Smooth muscle cell (in vitro differentiated cells): ENCODE results near the gene HMOX1. TPM values are rescaled to one million over a fixed set of nuclear protein-coding genes. Genes with fewer than 3 reads are reported as not detected.

Experiments used
- DNase-seq: peaks from one replicate; lab custom pipeline; 2025; ENCODE audit not compliant: unreplicated experiment; lab: John Stamatoyannopoulos, UW
- H2AFZ ChIP-seq: fragments of 200-600 bp; sonication (generic); 2 replicates; pipeline ENCODE4 v1.6.0; 2016; ENCODE audit warnings: antibody characterized with exemption, low read depth, mild to moderate bottlenecking
- H3F3A ChIP-seq: fragments of 200-600 bp; sonication (generic); 2 replicates; pipeline ENCODE4 v1.6.0; 2017; ENCODE audit warnings: antibody characterized with exemption, low read depth
- H3K27ac ChIP-seq: fragments of 200-600 bp; sonication (generic); 2 replicates; pipeline ENCODE4 v1.5.1; 2016; ENCODE audit warnings: low read depth, mild to moderate bottlenecking
- H3K27me3 ChIP-seq: fragments of 200-600 bp; sonication (generic); 2 replicates; pipeline ENCODE4 v1.6.1; 2016; ENCODE audit warnings: low read depth, mild to moderate bottlenecking
- H3K36me3 ChIP-seq: fragments of 200-600 bp; sonication (generic); 2 replicates; pipeline ENCODE4 v1.5.1; 2016; ENCODE audit warnings: low read depth
- H3K4me1 ChIP-seq: fragments of 200-600 bp; sonication (generic); 2 replicates; pipeline ENCODE4 v1.5.1; 2016; ENCODE audit warnings: low read depth
- H3K4me2 ChIP-seq: fragments of 200-600 bp; sonication (generic); 2 replicates; pipeline ENCODE4 v1.6.0; 2016; ENCODE audit warnings: mild to moderate bottlenecking
- H3K4me3 ChIP-seq: fragments of 200-600 bp; sonication (generic); 2 replicates; pipeline ENCODE4 v1.5.1; 2016; ENCODE audit warnings: mild to moderate bottlenecking
- H3K79me2 ChIP-seq: fragments of 200-600 bp; sonication (generic); 2 replicates; pipeline ENCODE4 v1.6.0; 2016; ENCODE audit warnings: low read depth, mild to moderate bottlenecking
- H3K9ac ChIP-seq: fragments of 200-600 bp; sonication (generic); 2 replicates; pipeline ENCODE4 v1.6.0; 2016; ENCODE audit warnings: low read depth
- H3K9me3 ChIP-seq: fragments of 200-600 bp; sonication (generic); replicated peaks from 2 replicates; pipeline ENCODE4 v1.5.1; 2016; ENCODE audit warnings: low read depth
- H4K20me1 ChIP-seq: fragments of 200-600 bp; sonication (generic); 2 replicates; pipeline ENCODE4 v1.6.0; 2016; ENCODE audit warnings: low read depth
- WGBS: methylation state at CpG from one replicate; pipeline ENCODE4 v1.1.7; 2016; ENCODE audit warnings: low lambda C conversion rate; 5-methylcytosine and 5-hydroxymethylcytosine counted together
- polyA plus RNA-seq: library from polyadenylated mRNA; unstranded; fragments of >200 nt; fragmentation: Nextera tagmentation; extraction: Ambion mirVana; gene quantifications from 2 replicates; pipeline ENCODE4 v1.2.1, GENCODE V29; 2016
- total RNA-seq: library from RNA; depleted of rRNA; stranded (reverse); fragments of >200 nt; gene quantifications from 2 replicates; pipeline ENCODE4 v1.2.3, GENCODE V29; 2014
- TF ChIP-seq, protein P1 (sequence below): fragments of 200-600 bp; sonication (generic); IDR thresholded peaks from 2 replicates; pipeline ENCODE4 v1.5.1; 2017; ENCODE audit warnings: borderline replicate concordance, mild to moderate bottlenecking, antibody characterized with exemption; ENCODE audit not compliant: insufficient read depth, poor library complexity, severe bottlenecking

HMOX1 gene
- total and polyA plus RNA-seq, 2 experiments from 2014 or later = 7.7 to 13.7 TPM

DNA sequence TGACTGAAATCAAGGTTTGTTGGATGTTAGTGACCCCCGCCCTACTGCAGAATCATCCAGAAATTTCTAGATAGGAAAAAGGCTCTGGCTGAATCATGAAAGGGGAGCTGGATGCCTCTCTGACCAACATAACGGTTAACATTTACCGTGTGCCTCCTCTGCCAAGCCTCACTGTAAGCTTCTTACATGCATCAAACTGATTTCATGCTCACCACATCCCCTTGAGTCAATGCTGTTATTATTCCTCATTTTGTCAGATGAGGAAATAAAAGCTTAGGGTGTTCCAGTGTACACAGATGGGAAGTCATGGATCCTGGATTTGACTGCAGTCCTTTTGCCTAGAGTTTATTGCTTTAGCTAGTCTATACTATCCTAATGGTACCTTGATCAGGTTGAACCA is 5.9 kb upstream of the HMOX1 start:
- no peak overlapping the region for H3K9ac ChIP-seq
- peak overlapping the region; percentile 47 for H3K27ac ChIP-seq
- no peaks in the 10 kb centered on the region for H3K27me3 ChIP-seq
- H4K20me1 ChIP-seq = no peaks in the 10 kb centered on the region
- H2AFZ ChIP-seq = peak overlapping the region; percentile 36
- H3K79me2 ChIP-seq = no peaks in the 10 kb centered on the region
- H3F3A ChIP-seq = peaks cover 10% of the 10 kb centered on the region
- peaks cover 20% of the 10 kb centered on the region for H3K4me1 ChIP-seq
- H3K36me3 ChIP-seq = no peaks in the 10 kb centered on the region
- no peaks in the 10 kb centered on the region for H3K9me3 ChIP-seq
- H3K4me3 ChIP-seq = no peak overlapping the region
- WGBS = 65% methylated on average over 3 of the region's 3 CpGs
- TF ChIP-seq, protein P1, sequence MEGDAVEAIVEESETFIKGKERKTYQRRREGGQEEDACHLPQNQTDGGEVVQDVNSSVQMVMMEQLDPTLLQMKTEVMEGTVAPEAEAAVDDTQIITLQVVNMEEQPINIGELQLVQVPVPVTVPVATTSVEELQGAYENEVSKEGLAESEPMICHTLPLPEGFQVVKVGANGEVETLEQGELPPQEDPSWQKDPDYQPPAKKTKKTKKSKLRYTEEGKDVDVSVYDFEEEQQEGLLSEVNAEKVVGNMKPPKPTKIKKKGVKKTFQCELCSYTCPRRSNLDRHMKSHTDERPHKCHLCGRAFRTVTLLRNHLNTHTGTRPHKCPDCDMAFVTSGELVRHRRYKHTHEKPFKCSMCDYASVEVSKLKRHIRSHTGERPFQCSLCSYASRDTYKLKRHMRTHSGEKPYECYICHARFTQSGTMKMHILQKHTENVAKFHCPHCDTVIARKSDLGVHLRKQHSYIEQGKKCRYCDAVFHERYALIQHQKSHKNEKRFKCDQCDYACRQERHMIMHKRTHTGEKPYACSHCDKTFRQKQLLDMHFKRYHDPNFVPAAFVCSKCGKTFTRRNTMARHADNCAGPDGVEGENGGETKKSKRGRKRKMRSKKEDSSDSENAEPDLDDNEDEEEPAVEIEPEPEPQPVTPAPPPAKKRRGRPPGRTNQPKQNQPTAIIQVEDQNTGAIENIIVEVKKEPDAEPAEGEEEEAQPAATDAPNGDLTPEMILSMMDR = no peak
- DNase-seq = no peak
- H3K4me2 ChIP-seq = peak overlapping the region; percentile 13

DNA sequence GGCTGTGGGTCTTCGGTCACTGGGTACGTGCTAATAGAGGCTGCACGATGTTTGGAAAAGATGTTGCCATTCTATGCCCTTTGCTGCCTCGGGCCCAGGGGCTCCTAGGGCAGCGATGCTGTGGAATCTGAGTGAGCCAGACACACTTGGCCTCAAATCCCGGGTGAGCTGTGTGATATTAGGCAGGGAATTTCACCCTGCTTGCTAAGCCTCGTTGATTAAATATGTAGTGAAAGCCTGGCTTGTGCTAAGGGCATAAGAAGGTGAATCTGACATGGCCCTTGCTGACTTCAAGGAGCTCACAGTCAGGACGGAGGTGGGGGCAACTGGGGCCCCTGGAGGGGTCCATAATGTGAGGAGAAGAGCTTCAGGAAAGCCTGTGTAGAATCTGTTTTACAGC is 5.4 kb upstream of the HMOX1 start:
- 56% methylated on average over 8 of the region's 8 CpGs for WGBS

DNA sequence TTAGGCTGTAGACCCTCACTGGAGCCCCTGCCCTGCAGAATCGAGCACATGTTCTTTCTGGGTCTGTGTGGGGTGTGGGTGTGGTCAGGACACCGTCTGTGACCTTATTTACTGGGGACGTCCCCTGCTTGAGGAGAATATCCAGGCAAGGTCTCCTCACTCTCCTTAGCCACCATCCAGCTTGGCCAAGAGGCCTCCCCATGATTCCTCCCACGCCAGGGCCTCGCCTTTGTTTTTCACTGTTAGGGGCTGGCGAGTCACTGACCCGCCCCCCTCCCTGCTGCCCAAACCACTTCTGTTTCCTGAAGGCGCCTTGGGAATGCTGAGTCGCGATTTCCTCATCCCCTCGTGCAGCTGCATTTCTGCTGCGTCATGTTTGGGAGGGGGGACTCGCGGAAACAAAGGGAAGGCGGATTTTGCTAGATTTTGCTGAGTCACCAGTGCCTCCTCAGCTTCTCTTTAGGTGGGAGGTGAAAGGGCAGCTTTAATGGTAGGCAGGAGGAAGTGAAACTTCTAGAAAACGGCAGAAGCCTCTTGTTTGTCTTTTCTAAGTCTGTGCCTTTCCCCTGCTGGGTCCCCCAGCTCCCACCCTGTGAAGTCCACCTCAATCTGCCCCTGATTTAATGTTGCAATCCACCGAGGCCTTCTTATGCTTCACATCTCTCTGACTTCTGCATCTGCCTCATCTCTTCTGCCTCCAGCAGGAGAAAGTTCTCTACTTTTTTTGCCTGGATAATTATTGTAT is 4.0 kb upstream of the HMOX1 start:
- DNase-seq = peak; percentile 60
- H2AFZ ChIP-seq = no peak overlapping the region

More for the DNA sequence above, 5.4 kb upstream of the HMOX1 start:
- H3K27ac ChIP-seq = peak overlapping the region; percentile 47
- H2AFZ ChIP-seq = peak overlapping the region; percentile 36
- H3K4me3 ChIP-seq = no peak overlapping the region
- H3K27me3 ChIP-seq = no peaks in the 10 kb centered on the region
- TF ChIP-seq, protein P1 = no peak
- no peaks in the 10 kb centered on the region for H4K20me1 ChIP-seq
- H3F3A ChIP-seq = peaks cover 10% of the 10 kb centered on the region
- H3K9ac ChIP-seq = no peak overlapping the region
- no peaks in the 10 kb centered on the region for H3K9me3 ChIP-seq
- H3K79me2 ChIP-seq = no peaks in the 10 kb centered on the region
- DNase-seq = no peak
- H3K36me3 ChIP-seq = no peaks in the 10 kb centered on the region
- H3K4me1 ChIP-seq = peaks cover 18% of the 10 kb centered on the region
- peak overlapping the region; percentile 13 for H3K4me2 ChIP-seq

More for the DNA sequence above, 4.0 kb upstream of the HMOX1 start:
- Histone ChIP-seq H3K36me3 (no peaks in the 10 kb centered on the region), H3K4me2 (peak overlapping the region; percentile 72), H3K27ac (peak overlapping the region; percentile 68), H3K27me3 (no peaks in the 10 kb centered on the region), H3K79me2 (no peaks in the 10 kb centered on the region), H3K4me1 (peaks cover 18% of the 10 kb centered on the region), H3K9ac (peak overlapping the region; percentile 32), H4K20me1 (no peaks in the 10 kb centered on the region), H3F3A (peaks cover 10% of the 10 kb centered on the region), H3K4me3 (no peak overlapping the region), H3K9me3 (no peaks in the 10 kb centered on the region)
- TF ChIP-seq, protein P1 = no peak
- WGBS = 5% methylated on average over 17 of the region's 17 CpGs
